Effector memory CD4-positive, alpha-beta T cell (primary cell): ENCODE results near the gene TLL2.

Experiments used
- DNase-seq, 3 donors: peaks; one replicate each; pipeline ENCODE4 v3.0.0-alpha.2; 2020
- H3K27ac ChIP-seq: 2 replicates; pipeline ENCODE4 v1.7.0; 2013; ENCODE audit warnings: mild to moderate bottlenecking, low read length, moderate library complexity; ENCODE audit not compliant: insufficient read depth, poor library complexity, severe bottlenecking
- H3K27me3 ChIP-seq: replicated peaks from 2 replicates; pipeline ENCODE4 v1.7.0; 2013; ENCODE audit warnings: mild to moderate bottlenecking, low read length; ENCODE audit not compliant: insufficient read depth, control insufficient read depth, poor library complexity, severe bottlenecking
- H3K36me3 ChIP-seq: 2 replicates; pipeline ENCODE4 v1.7.0; 2013; ENCODE audit warnings: mild to moderate bottlenecking, low read length, moderate library complexity; ENCODE audit not compliant: control insufficient read depth, insufficient read depth
- H3K4me1 ChIP-seq: 2 replicates; pipeline ENCODE4 v1.7.0; 2013; ENCODE audit warnings: low read length, mild to moderate bottlenecking; ENCODE audit not compliant: control insufficient read depth, insufficient read depth, poor library complexity, severe bottlenecking
- H3K4me3 ChIP-seq: 2 replicates; pipeline ENCODE4 v1.7.0; 2013; ENCODE audit warnings: low read length, low read depth, mild to moderate bottlenecking; ENCODE audit not compliant: insufficient read depth, poor library complexity, severe bottlenecking
- H3K9me3 ChIP-seq: 2 replicates; pipeline ENCODE4 v1.7.0; 2013; ENCODE audit warnings: mild to moderate bottlenecking, low read length, moderate library complexity; ENCODE audit not compliant: control insufficient read depth

TLL2 gene

DNA sequence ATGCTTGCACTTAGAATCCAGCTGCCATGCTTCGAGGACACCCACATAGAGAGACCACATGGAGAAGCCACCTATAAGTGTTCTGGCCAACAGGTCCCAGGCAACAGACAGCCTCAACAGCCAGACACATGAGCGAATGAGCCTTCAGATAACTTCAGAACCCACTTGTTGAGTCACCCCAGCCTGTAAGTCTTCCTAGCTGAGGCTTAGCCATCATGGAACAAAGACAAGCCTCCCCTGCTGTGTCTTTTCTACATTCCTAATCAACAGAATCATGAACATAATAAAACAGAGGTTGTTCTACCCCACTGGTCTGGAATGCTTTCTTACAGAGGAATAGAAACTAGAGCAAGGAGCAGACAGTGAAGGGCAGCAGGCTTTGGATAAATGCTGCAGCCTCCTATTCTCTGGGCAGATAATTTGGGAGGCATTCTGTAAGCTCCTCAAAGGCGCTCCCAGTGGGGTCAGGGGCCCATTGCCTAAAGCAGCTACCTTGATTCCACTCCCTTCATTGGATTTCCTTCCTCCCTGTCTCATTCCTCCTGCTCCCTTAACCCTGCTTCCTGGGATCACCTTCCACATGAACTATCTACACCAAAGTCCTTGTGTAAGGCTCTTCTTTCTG is 4.6 kb downstream of the TLL2 start:
- H3K9me3 ChIP-seq, result no peaks in the 10 kb centered on the region
- no peak overlapping the region for H3K27ac ChIP-seq
- peaks cover 10% of the 10 kb centered on the region for H3K4me1 ChIP-seq
- peaks cover 11% of the 10 kb centered on the region for H3K27me3 ChIP-seq
- no peaks in the 10 kb centered on the region for H3K36me3 ChIP-seq
- no peak overlapping the region for H3K4me3 ChIP-seq
- no peak for DNase-seq

DNA sequence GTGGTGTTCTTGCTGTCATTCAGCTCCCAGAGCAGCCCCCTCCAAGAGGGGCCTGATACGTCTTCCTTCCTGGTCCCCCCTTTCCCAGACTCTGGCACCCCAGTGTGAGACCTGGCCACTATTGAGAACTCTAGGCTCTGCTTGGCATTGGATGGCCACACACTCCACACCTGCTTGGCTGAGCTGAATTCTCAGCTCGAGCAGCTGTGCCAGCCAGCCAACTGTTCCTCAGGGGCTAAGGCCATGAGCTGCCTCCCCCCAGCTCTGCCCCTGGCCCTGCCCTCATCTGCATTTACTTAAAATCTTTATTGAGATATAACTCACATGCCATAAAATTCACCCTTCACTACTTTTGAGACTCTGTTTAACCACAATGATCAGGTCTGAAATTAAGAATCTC is 6.7 kb downstream of the TLL2 start:
- no peak for DNase-seq
- Histone ChIP-seq H3K27me3 (no peaks in the 10 kb centered on the region), H3K27ac (no peak overlapping the region), H3K36me3 (no peaks in the 10 kb centered on the region), H3K4me1 (no peaks in the 10 kb centered on the region), H3K4me3 (no peak overlapping the region), H3K9me3 (no peaks in the 10 kb centered on the region)

DNA sequence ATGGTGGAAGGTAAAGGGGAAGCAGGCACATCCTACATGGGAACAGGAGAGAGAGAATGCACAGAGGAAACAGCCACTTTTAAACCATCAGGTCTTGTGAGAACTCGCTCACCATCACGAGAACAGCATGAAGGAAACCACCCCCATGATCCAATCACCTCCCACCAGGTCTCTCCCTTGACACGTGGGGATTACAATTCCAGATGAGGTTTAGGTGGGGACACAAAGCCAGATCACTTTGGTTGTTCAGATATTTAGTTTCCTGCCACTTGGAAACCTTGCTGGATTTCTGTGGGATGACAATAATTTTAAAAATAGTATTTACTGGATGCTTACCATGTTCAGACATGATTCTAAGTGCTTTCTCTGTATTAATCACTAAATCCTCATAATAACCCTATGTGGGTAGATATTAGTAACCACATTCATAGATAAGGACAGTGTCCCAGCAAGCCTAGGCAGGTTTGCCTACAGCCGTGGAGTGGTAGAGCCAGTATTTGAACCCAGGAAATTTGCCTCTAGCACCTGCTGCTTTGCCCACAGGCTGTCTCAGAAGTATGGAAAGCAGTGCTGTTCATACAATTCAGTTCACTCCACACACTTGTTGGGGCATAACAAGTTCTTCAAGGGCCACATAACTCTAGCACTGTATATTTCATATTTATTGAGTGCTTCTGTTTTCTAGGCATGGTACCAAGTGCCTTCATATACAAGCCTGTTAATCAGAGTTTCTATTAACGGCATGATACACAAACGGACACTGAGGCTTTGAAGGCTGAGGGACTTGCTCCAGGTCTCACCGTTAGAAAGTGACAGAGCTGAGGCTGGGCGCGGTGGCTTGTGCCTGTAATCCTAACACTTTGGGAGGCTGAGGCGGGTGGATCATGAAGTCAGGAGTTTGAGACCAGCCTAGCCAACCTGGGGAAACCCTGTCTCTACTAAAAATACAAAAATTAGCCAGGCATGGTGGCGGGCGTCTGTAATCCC is 8.3 kb downstream of the TLL2 start:
- no peaks in the 10 kb centered on the region for H3K27me3 ChIP-seq
- no peak overlapping the region for H3K4me3 ChIP-seq
- no peaks in the 10 kb centered on the region for H3K9me3 ChIP-seq
- no peaks in the 10 kb centered on the region for H3K36me3 ChIP-seq
- DNase-seq, result no peak
- H3K27ac ChIP-seq, result no peak overlapping the region
- no peaks in the 10 kb centered on the region for H3K4me1 ChIP-seq

DNA sequence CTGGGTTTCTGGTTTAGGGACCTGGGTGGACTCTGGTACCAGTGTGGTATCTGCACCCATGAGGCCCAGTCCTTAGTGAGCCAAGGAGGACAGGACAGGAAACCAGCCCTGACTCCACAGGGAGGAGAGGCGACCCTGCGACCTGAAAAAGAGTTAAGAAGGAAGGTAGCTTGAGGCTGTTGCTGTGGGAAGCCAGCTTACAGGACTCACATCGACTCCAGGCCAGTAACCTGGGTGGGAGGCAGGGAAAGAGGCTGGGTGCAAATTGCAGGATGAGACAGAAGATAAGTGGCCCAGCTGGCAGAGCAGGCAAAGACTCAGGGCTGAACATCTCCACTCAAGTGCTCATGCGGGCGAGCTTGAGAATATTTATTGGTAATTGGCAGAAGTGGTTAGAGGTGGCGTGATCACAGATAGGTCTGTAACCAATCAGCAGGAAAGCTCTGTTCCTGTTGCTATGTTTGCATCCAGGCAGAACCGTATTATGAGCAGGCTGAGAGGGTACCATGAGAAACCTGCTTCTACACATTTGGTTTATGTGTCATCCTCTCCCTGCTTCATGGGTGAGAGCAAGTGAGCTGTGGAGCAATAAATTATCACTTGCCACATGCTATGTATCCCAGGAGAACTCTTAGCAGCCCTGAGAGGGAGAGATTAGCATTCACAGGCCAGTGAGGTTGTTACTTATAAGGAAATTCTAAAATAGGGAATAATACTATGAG is 11.0 kb downstream of the TLL2 start:
- Histone ChIP-seq H3K36me3 (no peaks in the 10 kb centered on the region), H3K27ac (no peak overlapping the region), H3K27me3 (no peaks in the 10 kb centered on the region), H3K4me1 (no peaks in the 10 kb centered on the region), H3K4me3 (no peak overlapping the region), H3K9me3 (no peaks in the 10 kb centered on the region)
- no peak for DNase-seq

DNA sequence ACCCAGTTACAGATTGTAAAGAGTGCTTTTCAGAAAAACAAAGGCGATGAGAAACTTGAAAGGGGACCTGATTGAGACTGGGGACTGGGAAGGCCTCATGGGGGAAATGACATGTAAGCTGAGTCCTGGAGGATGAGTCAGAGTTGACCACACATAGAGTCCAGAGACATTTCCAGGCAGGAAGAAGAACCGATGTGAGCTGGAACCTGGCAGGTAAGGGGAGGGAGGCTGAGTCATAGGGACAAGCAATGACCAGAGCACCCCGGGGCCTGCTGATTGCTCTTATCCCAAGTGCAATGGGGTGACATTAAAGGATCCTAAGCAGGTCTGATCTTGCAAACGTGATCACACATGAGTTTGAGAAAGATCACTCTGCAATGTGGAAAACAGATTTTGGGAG is 11.7 kb downstream of the TLL2 start:
- H3K9me3 ChIP-seq, result no peaks in the 10 kb centered on the region
- DNase-seq, result no peak
- no peaks in the 10 kb centered on the region for H3K4me1 ChIP-seq
- H3K27me3 ChIP-seq, result no peaks in the 10 kb centered on the region
- no peak overlapping the region for H3K27ac ChIP-seq
- H3K36me3 ChIP-seq, result no peaks in the 10 kb centered on the region
- no peak overlapping the region for H3K4me3 ChIP-seq

DNA sequence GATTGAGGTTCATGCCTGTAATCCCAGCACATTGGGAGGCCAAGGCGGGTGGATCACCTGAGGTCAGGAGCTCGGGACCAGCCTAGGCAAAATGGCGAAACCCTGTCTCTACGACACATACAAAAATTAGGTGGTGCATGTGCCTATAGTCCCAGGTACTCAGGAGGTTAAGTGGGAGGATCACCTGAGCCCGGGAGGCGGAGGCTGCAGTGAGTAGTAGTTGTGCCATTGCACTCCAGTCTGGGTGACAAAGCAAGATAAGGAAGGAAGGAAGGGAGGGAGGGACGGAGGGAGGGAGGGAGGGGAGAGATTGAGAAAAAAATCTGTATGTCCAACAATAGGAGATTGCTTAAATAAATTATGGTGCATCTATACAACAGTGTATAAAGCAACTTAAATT is 13.2 kb downstream of the TLL2 start:
- Histone ChIP-seq H3K36me3 (no peaks in the 10 kb centered on the region), H3K27me3 (no peaks in the 10 kb centered on the region)

DNA sequence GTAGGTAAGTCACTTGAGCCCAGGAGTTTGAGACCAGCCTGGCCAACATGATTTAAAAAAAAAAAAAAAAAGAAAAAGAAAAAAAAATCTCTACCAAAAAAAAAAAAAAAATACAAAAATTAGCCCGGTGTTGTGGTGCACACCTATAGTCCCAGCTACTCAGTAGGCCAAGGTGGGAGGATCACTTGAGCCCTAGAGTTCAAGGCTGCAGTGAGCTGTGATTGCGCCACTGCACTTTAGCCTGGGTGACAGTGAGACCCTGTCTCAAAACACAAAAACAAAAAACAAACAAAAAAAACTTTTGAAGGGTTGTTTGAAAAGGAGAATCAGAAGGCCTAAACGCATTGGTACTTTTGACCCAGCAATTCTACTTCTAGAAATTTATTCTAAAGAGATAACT is 13.7 kb downstream of the TLL2 start:
- no peaks in the 10 kb centered on the region for H3K4me1 ChIP-seq
- H3K4me3 ChIP-seq, result no peak overlapping the region
- no peak overlapping the region for H3K27ac ChIP-seq
- H3K27me3 ChIP-seq, result no peaks in the 10 kb centered on the region
- H3K36me3 ChIP-seq, result no peaks in the 10 kb centered on the region
- no peaks in the 10 kb centered on the region for H3K9me3 ChIP-seq
- DNase-seq, result no peak

More for the DNA sequence above, 13.2 kb downstream of the TLL2 start:
- Histone ChIP-seq H3K4me3 (no peak overlapping the region), H3K4me1 (no peaks in the 10 kb centered on the region), H3K9me3 (no peaks in the 10 kb centered on the region), H3K27ac (no peak overlapping the region)
- DNase-seq, result no peak

DNA sequence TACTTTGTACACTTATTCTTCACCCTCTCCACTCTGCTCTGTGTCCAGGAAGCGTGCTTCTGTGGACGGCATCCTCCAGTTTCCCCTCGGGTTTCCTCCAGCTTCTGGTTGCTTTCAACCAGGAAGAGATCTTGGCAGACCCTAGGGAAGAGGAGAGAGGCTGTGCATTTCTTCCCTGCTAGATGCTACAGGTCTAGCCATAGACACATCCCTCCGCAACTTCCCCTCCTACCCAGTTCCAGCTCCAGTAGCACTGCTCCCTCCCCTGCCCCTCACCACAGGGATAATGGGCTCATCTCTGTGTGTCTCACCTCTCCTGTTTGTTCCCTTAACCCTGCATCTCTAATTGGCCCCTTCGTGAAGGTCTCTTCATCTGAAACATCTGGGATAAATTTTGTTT is 16.3 kb downstream of the TLL2 start:
- H3K4me3 ChIP-seq, result no peak overlapping the region
- no peak for DNase-seq
- no peak overlapping the region for H3K27ac ChIP-seq
- H3K9me3 ChIP-seq, result no peaks in the 10 kb centered on the region
- no peaks in the 10 kb centered on the region for H3K36me3 ChIP-seq
- no peaks in the 10 kb centered on the region for H3K27me3 ChIP-seq
- no peaks in the 10 kb centered on the region for H3K4me1 ChIP-seq

DNA sequence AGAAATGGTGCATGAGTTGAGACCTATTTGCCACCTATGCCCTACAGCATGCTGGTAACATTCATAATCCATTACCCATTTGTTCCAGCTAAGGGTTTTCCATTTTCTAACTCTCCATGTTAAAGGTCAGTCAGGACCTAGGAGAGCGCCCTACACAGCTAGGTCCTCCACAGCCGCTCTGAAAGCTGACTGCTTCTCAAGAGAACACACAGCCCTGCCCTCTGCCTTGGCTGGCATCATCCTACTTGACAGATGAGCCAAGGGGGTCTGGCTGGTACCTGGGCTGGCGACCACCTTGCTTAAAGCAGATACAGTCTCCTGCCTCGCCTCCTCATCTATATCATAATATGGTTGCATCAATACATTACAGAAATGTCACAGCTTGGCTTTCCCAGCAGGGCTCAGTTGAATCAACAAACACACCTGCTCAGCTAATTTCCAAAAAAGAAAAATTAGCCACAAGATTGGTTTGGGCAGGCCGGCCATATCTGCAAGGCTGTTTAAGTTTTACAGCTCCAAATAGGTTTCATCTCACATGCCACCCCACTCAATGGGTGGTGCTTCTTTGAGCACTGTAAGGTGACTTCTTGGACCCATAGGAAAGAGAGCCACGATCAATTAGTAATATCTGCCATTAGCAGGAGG is 17.3 kb downstream of the TLL2 start:
- H3K4me3 ChIP-seq, result no peak overlapping the region
- no peaks in the 10 kb centered on the region for H3K36me3 ChIP-seq
- H3K27me3 ChIP-seq, result no peaks in the 10 kb centered on the region
- no peak overlapping the region for H3K27ac ChIP-seq
- H3K4me1 ChIP-seq, result no peaks in the 10 kb centered on the region
- H3K9me3 ChIP-seq, result no peaks in the 10 kb centered on the region
- DNase-seq, result no peak
